Measurements from ENCODE around the gene PLCB4. TPM values are rescaled to one million over a fixed set of nuclear protein-coding genes. Genes with fewer than 3 reads are reported as not detected.

PLCB4 gene
- 10 to 100 TPM; 71.8 to 95.7 (median 79.1) TPM for total RNA-seq (2021; fragmentation: NEBNext Ultra II Directional; extraction: Animal tissue kit (Norgen Biotek cat#: 25700))
- long read RNA-seq, partial matches to known transcripts, result 71 of 105 reads
- long read RNA-seq, other reads (novel, unspliced or antisense), result 34 of 105 reads

DNA sequence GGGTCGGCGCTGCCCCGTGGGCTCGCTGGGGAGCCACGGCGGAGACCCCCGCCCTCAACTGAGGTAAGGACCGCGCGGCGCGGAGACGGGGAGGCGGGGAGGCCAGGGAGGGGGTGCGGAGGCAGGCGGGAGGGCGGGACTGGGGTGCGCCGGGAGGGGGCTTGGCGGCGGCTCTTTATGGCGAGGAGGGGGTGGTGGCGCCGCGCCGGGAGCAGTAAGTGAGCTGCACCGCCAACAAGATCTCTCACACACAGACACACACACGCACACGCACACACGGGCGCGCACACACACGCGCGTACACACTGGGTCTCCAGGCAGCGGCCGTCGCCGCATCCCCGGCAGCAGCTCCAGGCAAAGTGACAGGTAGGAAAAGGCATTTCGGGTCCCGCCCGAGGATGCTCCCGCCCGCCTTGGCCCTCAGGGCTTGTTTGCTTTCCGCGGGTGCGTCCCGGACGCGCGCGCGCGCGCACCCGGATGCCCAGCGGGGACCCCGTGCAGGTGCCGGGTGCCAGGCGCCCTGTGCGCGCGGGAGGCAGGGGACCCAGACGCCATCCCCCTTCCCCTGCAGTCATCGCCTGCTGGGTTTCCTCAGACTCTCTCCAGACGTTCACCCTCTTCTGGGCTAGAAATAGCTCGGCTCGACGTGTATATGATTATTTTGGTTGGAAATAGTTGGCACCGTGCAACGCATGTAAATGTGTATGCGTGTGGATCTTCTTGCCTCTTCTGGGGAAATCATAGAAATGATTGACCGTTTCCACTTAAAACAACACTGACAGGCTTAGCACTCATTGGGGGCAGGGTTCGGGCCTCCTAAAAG is at the start of gene PLCB4:
TSS of gene PLCB4 (plus strand) at position 247 of the 823 bp plus-strand sequence. CDS start 238,728 bp downstream, outside the sequence.
- Mint-ChIP-seq H3K27ac (peak within 1 kb of the TSS; percentile 90), H3K4me1 (ENCODE audit: low read depth) (peaks cover 70% of the 10 kb centered on the region), H3K36me3 (ENCODE audit: low read depth) (peaks cover 20% of the 10 kb centered on the region), H3K27me3 (ENCODE audit: insufficient read depth) (no peaks in the 10 kb centered on the region), H3K9me3 (no peaks in the 10 kb centered on the region; the same call in 1 of the 2 replicates), H3K4me3 (peak within 1 kb of the TSS; percentile 95)
- no peak for TF ChIP-seq CTCF (IDR thresholded peaks at IDR 0.05)
- peak; percentile 83 for DNase-seq

DNA sequence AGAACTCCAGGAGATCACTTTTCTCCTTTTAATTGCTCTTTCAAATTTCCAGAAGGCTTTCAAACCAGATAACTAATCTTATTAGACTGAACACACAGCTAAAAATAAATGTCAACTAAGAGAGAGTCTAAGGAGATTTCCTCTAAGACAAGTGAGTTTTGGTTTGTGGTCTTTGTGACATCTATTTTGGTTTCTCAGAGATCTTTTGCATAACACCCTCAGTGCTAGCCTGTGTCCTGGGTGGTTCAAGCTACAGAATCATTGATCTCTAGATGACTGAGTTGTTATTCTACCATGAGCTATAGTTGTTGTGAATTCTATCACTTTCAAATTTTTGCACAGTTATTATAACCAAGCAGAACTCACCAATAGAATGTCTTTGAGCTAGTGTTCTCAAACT is 49.1 kb upstream of the PLCB4 start:
- DNase-seq, result no peak
- Mint-ChIP-seq H3K27ac (no peak overlapping the region), H3K9me3 (peaks cover 10% of the 10 kb centered on the region), H3K4me3 (no peak overlapping the region), H3K27me3 (ENCODE audit: insufficient read depth) (no peaks in the 10 kb centered on the region; the same call in 1 of the 2 replicates), H3K36me3 (ENCODE audit: low read depth) (peaks cover 8% of the 10 kb centered on the region), H3K4me1 (ENCODE audit: low read depth) (peaks cover 68% of the 10 kb centered on the region)
- no peak for TF ChIP-seq CTCF (IDR thresholded peaks at IDR 0.05)

DNA sequence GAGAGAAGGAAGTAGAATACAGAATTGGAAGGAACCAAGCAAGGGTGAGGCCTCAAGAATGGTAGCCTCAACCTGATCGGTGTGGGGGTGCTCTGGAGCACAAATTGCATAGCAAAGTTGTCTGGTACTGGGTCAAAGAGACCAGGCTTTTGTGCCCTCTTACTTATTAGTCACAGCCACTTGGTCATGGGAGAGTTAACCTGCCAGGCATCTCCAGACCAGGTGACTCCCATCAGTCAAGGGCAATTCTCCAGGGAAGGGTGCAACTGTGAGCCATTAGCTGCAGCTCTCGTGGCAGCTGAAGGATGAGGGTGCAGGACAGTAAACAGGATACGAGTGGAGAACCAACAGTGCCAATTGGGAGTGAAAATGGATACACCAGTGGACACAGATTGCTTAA is 47.7 kb upstream of the PLCB4 start:
- Mint-ChIP-seq H3K4me1 (ENCODE audit: low read depth) (peaks cover 70% of the 10 kb centered on the region), H3K4me3 (no peak overlapping the region), H3K27me3 (ENCODE audit: insufficient read depth) (no peaks in the 10 kb centered on the region; the same call in 1 of the 2 replicates), H3K36me3 (ENCODE audit: low read depth) (peaks cover under 1% of the 10 kb centered on the region), H3K27ac (no peak overlapping the region), H3K9me3 (peaks cover under 1% of the 10 kb centered on the region; the same call in 1 of the 2 replicates)
- no peak for TF ChIP-seq CTCF (IDR thresholded peaks at IDR 0.05)
- DNase-seq, result no peak

DNA sequence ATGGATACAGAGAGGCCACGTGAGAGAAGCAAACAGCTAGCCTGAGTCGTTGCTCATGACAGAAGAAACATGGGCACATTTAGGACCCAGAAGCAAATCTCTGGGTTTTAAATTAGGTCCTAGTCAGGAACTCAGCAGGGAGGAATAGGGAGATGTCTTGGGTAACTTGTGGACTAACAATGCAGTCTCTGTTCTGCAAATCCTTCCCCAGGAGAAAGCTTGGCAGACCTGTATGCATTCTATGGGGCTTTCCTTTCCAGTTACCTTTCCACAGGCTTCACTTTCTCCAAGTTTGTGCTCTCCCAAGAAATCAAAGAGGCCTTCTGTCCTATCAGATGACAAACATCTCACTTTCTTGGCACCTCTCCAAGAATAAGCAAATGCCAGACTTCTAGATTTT is 47.2 kb upstream of the PLCB4 start:
- Mint-ChIP-seq H3K9me3 (no peaks in the 10 kb centered on the region), H3K27ac (no peak overlapping the region), H3K27me3 (ENCODE audit: insufficient read depth) (no peaks in the 10 kb centered on the region; the same call in 1 of the 2 replicates), H3K4me3 (no peak overlapping the region), H3K36me3 (ENCODE audit: low read depth) (peaks cover 5% of the 10 kb centered on the region; the same call in 1 of the 2 replicates), H3K4me1 (ENCODE audit: low read depth) (peaks cover 70% of the 10 kb centered on the region)
- DNase-seq, result no peak
- TF ChIP-seq CTCF (IDR thresholded peaks at IDR 0.05), result no peak

- no peak for DNase-seq
- Mint-ChIP-seq H3K4me3 (no peak overlapping the region), H3K4me1 (ENCODE audit: low read depth) (peaks cover 73% of the 10 kb centered on the region), H3K36me3 (ENCODE audit: low read depth) (peaks cover 10% of the 10 kb centered on the region; the same call in 1 of the 2 replicates), H3K27ac (no peak overlapping the region), H3K27me3 (ENCODE audit: insufficient read depth) (no peaks in the 10 kb centered on the region; the same call in 1 of the 2 replicates), H3K9me3 (no peaks in the 10 kb centered on the region)
- no peak for TF ChIP-seq CTCF (IDR thresholded peaks at IDR 0.05)
Measured at GRCh38 chr20:9022376-9022775, 46.5 kb upstream of the PLCB4 start.

Measured in HFFc6 (cell line).